Measurements from ENCODE around the gene RHOF. TPM values are rescaled to one million over a fixed set of nuclear protein-coding genes. Genes with fewer than 3 reads are reported as not detected.

The RHOF gene
- total RNA-seq, 1 donor from 2014 or later = 194 TPM

- TF ChIP-seq CTCF (IDR thresholded peaks at IDR 0.05; ENCODE audit: insufficient read depth, low read length, poor library complexity, severe bottlenecking) = no peak
- DNase-seq (ENCODE audit: low read depth) = no peak
- Histone ChIP-seq H3K4me3 (ENCODE audit: low read depth, low read length) (peak overlapping the region; percentile 48), H3K27me3 (ENCODE audit: control insufficient read depth, insufficient read depth, low read length) (no peaks in the 10 kb centered on the region), H3K36me3 (ENCODE audit: control insufficient read depth, insufficient read depth, low read length) (peaks cover 3% of the 10 kb centered on the region)
Observed at GRCh38 chr12:121812320-121812871, 18.9 kb upstream of the RHOF start.

- Histone ChIP-seq H3K27me3 (ENCODE audit: control insufficient read depth, insufficient read depth, low read length) (no peaks in the 10 kb centered on the region), H3K4me3 (ENCODE audit: low read depth, low read length) (peak overlapping the region; percentile 48), H3K36me3 (ENCODE audit: control insufficient read depth, insufficient read depth, low read length) (peaks cover 3% of the 10 kb centered on the region)
- peak; percentile 43 for TF ChIP-seq CTCF (IDR thresholded peaks at IDR 0.05; ENCODE audit: insufficient read depth, low read length, poor library complexity, severe bottlenecking)
- no peak for DNase-seq (ENCODE audit: low read depth)
Observed at GRCh38 chr12:121811434-121812319, 18.2 kb upstream of the RHOF start.

GRCh38 chr12:121810833-121811433 lies 17.4 kb upstream of the RHOF start:
- H3K36me3 ChIP-seq (ENCODE audit: control insufficient read depth, insufficient read depth, low read length) = peaks cover 2% of the 10 kb centered on the region
- DNase-seq (ENCODE audit: low read depth) = no peak
- TF ChIP-seq CTCF (IDR thresholded peaks at IDR 0.05; ENCODE audit: insufficient read depth, low read length, poor library complexity, severe bottlenecking) = no peak
- H3K27me3 ChIP-seq (ENCODE audit: control insufficient read depth, insufficient read depth, low read length) = no peaks in the 10 kb centered on the region
- H3K4me3 ChIP-seq (ENCODE audit: low read depth, low read length) = peak overlapping the region; percentile 48

GRCh38 chr12:121810234-121810817 lies 16.8 kb upstream of the RHOF start:
- H3K36me3 ChIP-seq (ENCODE audit: control insufficient read depth, insufficient read depth, low read length) = peaks cover 2% of the 10 kb centered on the region
- H3K4me3 ChIP-seq (ENCODE audit: low read depth, low read length) = no peak overlapping the region
- no peak for TF ChIP-seq CTCF (IDR thresholded peaks at IDR 0.05; ENCODE audit: insufficient read depth, low read length, poor library complexity, severe bottlenecking)
- H3K27me3 ChIP-seq (ENCODE audit: control insufficient read depth, insufficient read depth, low read length) = no peaks in the 10 kb centered on the region
- DNase-seq (ENCODE audit: low read depth) = no peak

- no peak for DNase-seq (ENCODE audit: low read depth)
- Histone ChIP-seq H3K27me3 (ENCODE audit: control insufficient read depth, insufficient read depth, low read length) (no peaks in the 10 kb centered on the region), H3K4me3 (ENCODE audit: low read depth, low read length) (no peak overlapping the region), H3K36me3 (ENCODE audit: control insufficient read depth, insufficient read depth, low read length) (peaks cover 2% of the 10 kb centered on the region)
- TF ChIP-seq CTCF (IDR thresholded peaks at IDR 0.05; ENCODE audit: insufficient read depth, low read length, poor library complexity, severe bottlenecking) = no peak
Observed at GRCh38 chr12:121809712-121810116, 16.2 kb upstream of the RHOF start.
